BLaER1 treated with 17β-estradiol and CSF1 and Interleukin-3, amounts not matched to agents 10 nM and 100 nM (cell line): ENCODE data around the gene PIK3R4.

Source experiments
- H3K27ac ChIP-seq, 11 experiments: shearing (Covaris generic); formaldehyde crosslinking; 2 replicates each; pipeline ENCODE4 v1.8.1; 2022
- H3K27me3 ChIP-seq, 11 experiments: shearing (Covaris generic); formaldehyde crosslinking; 2 replicates each; pipeline ENCODE4 v1.8.1; 2022
- H3K36me3 ChIP-seq, 11 experiments: shearing (Covaris generic); formaldehyde crosslinking; 2 replicates each; pipeline ENCODE4 v1.8.1; 2022
- H3K4me1 ChIP-seq, 10 experiments: shearing (Covaris generic); formaldehyde crosslinking; 2 replicates each; pipeline ENCODE4 v1.8.1; 2022
- H3K4me2 ChIP-seq, 11 experiments: shearing (Covaris generic); formaldehyde crosslinking; 2 replicates each; pipeline ENCODE4 v1.8.1; 2022
- H3K4me3 ChIP-seq, 10 experiments: shearing (Covaris generic); formaldehyde crosslinking; 2 replicates each; pipeline ENCODE4 v1.8.1; 2022
- H3K9ac ChIP-seq, 11 experiments: shearing (Covaris generic); formaldehyde crosslinking; 2 replicates each; pipeline ENCODE4 v1.8.1; 2022
- H3K9me3 ChIP-seq, 11 experiments: shearing (Covaris generic); formaldehyde crosslinking; replicated peaks in 1 of 11; 2 replicates each; pipeline ENCODE4 v1.8.1; 2022
- H4K20me1 ChIP-seq, 11 experiments: shearing (Covaris generic); formaldehyde crosslinking; 2 replicates each; pipeline ENCODE4 v1.8.1; 2022
- Cebpa-rat ChIP-seq, 11 experiments: shearing (Covaris generic); IDR thresholded peaks; 2 replicates each; pipeline ENCODE4 v1.8.1; 2022

Gene PIK3R4

DNA sequence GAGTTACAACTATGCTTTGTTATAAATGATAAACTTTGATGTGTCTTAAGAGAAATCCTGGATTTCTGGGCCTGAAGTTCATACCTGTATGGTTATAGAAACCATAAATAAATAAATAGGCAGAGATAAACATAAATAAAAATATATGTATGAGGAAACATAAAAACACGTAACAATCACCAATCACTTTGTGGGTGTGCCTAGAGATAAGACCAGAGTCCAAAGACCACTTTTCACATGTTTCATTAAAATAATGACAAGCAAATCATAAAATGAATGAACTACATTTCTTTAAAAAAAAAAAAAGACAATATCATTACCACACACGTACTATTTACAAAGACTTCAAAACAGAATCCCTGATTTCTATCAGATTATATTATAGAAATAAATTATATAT lies 14.1 kb downstream of the PIK3R4 start:
- no peak overlapping the region for H3K4me3 ChIP-seq
- TF ChIP-seq Cebpa-rat (IDR thresholded peaks at IDR 0.05): no peak
- H3K27me3 ChIP-seq: no peaks in the 10 kb centered on the region
- no peak overlapping the region for H3K4me2 ChIP-seq
- H3K27ac ChIP-seq: no peak overlapping the region
- peaks cover 33 to 97% (median 67%) of the 10 kb centered on the region in 11 experiments for H3K36me3 ChIP-seq
- no peak overlapping the region for H3K9ac ChIP-seq
- H3K9me3 ChIP-seq: no peaks in the 10 kb centered on the region
- H4K20me1 ChIP-seq: peaks cover 0 to 24% (median 5%) of the 10 kb centered on the region in 11 experiments; a peak in 8 of 22 replicates
- no peaks in the 10 kb centered on the region for H3K4me1 ChIP-seq

DNA sequence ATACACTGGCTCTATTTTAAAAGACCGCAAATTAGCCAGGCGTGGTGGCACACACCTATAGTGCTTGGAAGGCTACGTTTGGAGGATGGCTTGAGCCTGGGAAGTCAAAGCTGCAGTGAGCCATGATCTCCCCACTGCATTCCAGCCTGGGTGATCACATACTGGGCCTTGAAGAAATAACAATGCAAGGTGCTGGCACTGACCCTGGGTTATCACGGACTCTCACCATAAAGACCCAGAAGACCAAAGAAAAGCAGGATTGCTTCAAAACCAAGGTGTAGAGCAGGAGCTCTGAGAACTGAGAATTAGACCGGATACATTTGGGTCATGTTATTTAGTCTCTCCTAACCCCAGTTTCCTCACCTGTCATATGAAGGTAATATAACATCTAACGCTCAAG lies 14.8 kb downstream of the PIK3R4 start:
- no peak overlapping the region for H3K27ac ChIP-seq
- H3K27me3 ChIP-seq: no peaks in the 10 kb centered on the region
- no peak overlapping the region for H3K4me2 ChIP-seq
- peaks cover 0 to 18% (median 0%) of the 10 kb centered on the region in 11 experiments; a peak in 6 of 22 replicates for H4K20me1 ChIP-seq
- peaks cover 26 to 90% (median 66%) of the 10 kb centered on the region in 11 experiments for H3K36me3 ChIP-seq
- no peak overlapping the region for H3K4me3 ChIP-seq
- no peak overlapping the region for H3K9ac ChIP-seq
- H3K9me3 ChIP-seq: no peaks in the 10 kb centered on the region
- H3K4me1 ChIP-seq: no peaks in the 10 kb centered on the region
- TF ChIP-seq Cebpa-rat (IDR thresholded peaks at IDR 0.05): no peak

DNA sequence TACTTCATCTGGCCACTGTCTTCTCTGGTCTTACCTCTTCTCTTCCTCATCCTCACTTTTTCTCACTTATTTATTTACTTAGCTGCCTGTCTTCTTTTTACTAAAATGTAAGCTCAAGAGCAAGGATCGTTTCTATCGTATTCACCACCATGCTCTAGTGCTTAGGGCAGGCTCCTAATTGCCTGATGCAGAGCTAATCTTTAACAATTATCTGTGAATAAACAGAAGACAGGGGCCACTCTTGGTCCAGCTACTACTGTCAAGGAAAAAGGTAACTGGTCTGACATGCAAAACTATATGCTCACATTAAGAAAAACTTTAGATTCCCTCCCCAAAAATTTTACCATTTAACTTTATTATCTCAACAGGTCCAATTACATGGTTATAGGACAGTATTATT lies 17.5 kb downstream of the PIK3R4 start:
- peaks cover 0 to 5% (median 0%) of the 10 kb centered on the region in 10 experiments; a peak in 2 of 20 replicates for H3K4me1 ChIP-seq
- no peaks in the 10 kb centered on the region for H3K9me3 ChIP-seq
- no peak overlapping the region for H3K4me3 ChIP-seq
- H3K36me3 ChIP-seq: peaks cover 22 to 65% (median 45%) of the 10 kb centered on the region in 11 experiments
- H3K4me2 ChIP-seq: no peak overlapping the region
- no peak overlapping the region for H3K9ac ChIP-seq
- H3K27me3 ChIP-seq: no peaks in the 10 kb centered on the region
- H3K27ac ChIP-seq: no peak overlapping the region
- TF ChIP-seq Cebpa-rat (IDR thresholded peaks at IDR 0.05): no peak
- H4K20me1 ChIP-seq: peaks cover 0 to 8% (median 0%) of the 10 kb centered on the region in 11 experiments; a peak in 1 of 22 replicates

DNA sequence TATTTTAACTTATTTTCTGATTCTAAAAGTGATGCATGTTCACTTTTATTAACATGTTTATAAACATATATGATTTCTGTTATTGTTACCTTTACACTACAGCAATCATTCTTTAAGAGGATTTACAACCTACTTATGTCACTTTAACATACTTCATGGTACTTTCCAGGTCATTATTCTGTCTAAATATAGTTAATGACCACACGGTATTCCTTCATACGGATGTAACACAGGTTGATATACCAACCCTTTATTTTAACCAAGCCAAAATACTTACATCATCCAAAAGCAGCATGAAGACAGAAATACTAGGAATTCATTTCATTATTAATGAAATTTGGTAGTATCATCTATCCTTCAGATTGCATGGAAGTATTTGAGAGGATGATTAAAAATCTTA lies 18.6 kb downstream of the PIK3R4 start:
- H3K27ac ChIP-seq: no peak overlapping the region
- TF ChIP-seq Cebpa-rat (IDR thresholded peaks at IDR 0.05): no peak
- H3K9ac ChIP-seq: no peak overlapping the region
- H3K27me3 ChIP-seq: no peaks in the 10 kb centered on the region
- H3K9me3 ChIP-seq: no peaks in the 10 kb centered on the region
- H3K4me3 ChIP-seq: no peak overlapping the region
- peaks cover 19 to 65% (median 41%) of the 10 kb centered on the region in 11 experiments for H3K36me3 ChIP-seq
- peaks cover 0 to 8% (median 0%) of the 10 kb centered on the region in 11 experiments; a peak in 1 of 22 replicates for H4K20me1 ChIP-seq
- no peak overlapping the region for H3K4me2 ChIP-seq
- peaks cover 0 to 5% (median 0%) of the 10 kb centered on the region in 10 experiments; a peak in 2 of 20 replicates for H3K4me1 ChIP-seq

DNA sequence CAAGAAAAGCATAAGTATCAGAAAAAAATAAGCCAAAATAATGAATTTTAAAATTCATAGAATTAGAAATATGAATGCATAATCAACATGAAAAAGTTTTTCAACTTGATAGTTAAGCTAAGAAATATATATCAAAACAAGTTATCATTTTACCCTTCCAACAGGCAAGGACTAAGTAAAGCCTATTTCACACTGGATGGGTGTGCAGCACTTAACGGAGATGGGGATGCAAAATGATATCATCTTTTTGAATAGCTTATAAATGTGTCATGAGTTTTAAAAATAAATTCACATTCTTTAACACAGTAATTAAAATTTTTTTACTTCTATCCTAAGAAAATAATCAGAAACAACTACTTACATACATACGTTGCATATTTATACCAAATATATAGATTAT lies 20.9 kb downstream of the PIK3R4 start:
- Histone ChIP-seq H3K4me2 (no peak overlapping the region), H3K27me3 (no peaks in the 10 kb centered on the region), H3K4me1 (peaks cover 0 to 5% (median 0%) of the 10 kb centered on the region in 10 experiments; a peak in 2 of 20 replicates), H3K27ac (no peak overlapping the region), H3K9me3 (no peaks in the 10 kb centered on the region), H4K20me1 (peaks cover 0 to 2% (median 0%) of the 10 kb centered on the region in 11 experiments; a peak in 1 of 22 replicates), H3K36me3 (peaks cover 15 to 65% (median 38%) of the 10 kb centered on the region in 11 experiments), H3K9ac (no peak overlapping the region), H3K4me3 (no peak overlapping the region)
- TF ChIP-seq Cebpa-rat (IDR thresholded peaks at IDR 0.05): no peak

DNA sequence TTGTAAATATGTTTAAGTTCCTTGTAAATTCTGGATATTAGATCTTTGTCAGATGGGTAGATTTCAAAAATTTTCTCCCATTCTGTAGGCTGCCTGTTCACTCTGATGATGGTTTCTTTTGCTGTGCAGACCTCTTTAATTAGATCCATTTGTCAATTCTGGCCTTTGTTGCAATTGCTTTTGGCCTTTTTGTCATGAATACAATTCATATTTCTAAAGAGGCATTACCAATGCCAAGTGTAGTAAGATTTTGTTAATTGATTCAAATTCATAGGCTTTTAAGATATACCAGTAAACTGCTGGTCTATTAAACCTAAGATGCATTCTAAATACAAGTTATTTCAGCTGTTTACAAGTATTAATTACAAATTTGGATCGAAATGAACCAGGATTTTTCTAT lies 31.0 kb downstream of the PIK3R4 start:
- no peak overlapping the region for H3K4me2 ChIP-seq
- no peak for TF ChIP-seq Cebpa-rat (IDR thresholded peaks at IDR 0.05)

DNA sequence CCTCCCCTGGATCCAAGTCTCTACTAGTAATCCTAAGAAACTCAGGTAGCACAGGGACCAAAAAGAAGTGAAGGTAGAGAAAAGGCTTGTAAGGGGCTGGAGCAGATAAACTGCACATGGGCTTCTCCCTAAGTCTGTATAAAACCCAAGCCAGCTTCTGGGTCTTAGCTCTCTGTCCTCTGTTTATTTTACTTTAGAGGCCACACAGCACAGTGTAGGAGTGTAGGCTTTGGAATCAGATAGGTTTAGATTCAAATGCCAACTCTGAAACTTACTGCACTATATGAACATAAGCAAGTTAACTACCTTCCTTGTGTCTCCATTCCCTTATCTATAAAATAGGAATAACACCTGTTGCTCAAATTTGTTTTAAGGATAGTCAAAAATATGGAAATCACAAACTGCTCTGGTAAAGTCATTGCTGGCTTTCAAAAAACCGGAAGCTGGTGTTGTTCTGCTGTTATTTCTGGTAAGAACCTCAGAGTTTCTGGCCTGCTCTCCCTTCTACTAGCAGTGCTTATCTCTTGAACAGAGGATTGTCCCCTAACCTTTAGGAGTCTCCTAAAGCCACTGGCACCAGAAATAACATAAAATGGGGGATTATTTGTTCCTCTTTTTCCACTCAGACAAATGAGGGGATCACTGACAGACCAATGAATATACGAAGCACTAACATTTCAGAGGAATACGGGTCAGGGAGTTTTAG lies 33.8 kb downstream of the PIK3R4 start:
- Histone ChIP-seq H3K9me3 (no peaks in the 10 kb centered on the region), H3K27ac (no peak overlapping the region), H3K4me3 (no peak overlapping the region), H3K4me1 (peaks cover 0 to 5% (median 0%) of the 10 kb centered on the region in 10 experiments; a peak in 2 of 20 replicates), H4K20me1 (no peaks in the 10 kb centered on the region; a peak in 1 of 22 replicates), H3K4me2 (no peak overlapping the region), H3K36me3 (peaks cover 43 to 87% (median 70%) of the 10 kb centered on the region in 11 experiments), H3K27me3 (no peaks in the 10 kb centered on the region), H3K9ac (no peak overlapping the region)
- TF ChIP-seq Cebpa-rat (IDR thresholded peaks at IDR 0.05): no peak

More for the DNA sequence above, 31.0 kb downstream of the PIK3R4 start:
- H3K9me3 ChIP-seq: no peaks in the 10 kb centered on the region
- H3K4me3 ChIP-seq: no peak overlapping the region
- H3K27ac ChIP-seq: no peak overlapping the region
- H3K27me3 ChIP-seq: no peaks in the 10 kb centered on the region
- peaks cover 49 to 94% (median 81%) of the 10 kb centered on the region in 11 experiments for H3K36me3 ChIP-seq
- H3K4me1 ChIP-seq: no peaks in the 10 kb centered on the region
- H3K9ac ChIP-seq: no peak overlapping the region
- no peaks in the 10 kb centered on the region; a peak in 1 of 22 replicates for H4K20me1 ChIP-seq

DNA sequence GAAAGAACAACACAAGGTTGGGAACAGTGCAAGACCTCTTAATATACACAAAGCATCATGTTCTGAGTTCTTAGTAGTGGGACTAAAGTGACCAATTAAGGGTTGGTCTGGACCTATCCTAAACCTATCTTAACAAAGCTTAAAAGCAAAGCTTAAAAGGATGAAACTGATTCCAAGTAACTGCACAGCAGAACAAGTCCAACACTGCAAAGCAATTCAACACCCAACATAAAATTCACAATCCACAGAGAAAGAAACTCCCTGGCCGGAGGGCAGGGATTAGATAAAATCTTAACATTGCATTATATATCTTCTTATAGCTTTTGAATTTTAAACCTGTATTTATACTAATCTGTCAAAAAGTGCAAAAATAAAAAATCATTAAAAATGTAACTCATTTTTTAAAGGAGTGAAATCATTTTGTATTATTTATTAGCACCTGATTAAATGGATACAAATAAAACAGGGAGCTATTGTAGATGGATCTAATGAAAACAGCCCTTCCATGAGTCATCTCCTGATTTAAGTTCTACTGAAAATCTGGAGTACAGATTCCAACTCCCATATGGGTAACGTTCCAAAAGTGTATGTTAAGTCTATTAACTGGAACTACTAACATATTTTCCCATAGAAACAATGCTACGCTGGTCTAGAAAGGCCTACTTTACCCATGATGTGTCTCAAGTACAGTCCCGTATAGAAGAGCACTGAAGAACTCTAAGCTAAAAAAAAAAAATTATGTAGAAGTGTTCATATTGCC lies 34.9 kb downstream of the PIK3R4 start:
- H3K36me3 ChIP-seq: peaks cover 44 to 87% (median 70%) of the 10 kb centered on the region in 11 experiments
- H3K4me1 ChIP-seq: peaks cover 0 to 8% (median 0%) of the 10 kb centered on the region in 10 experiments; a peak in 2 of 20 replicates
- no peak for TF ChIP-seq Cebpa-rat (IDR thresholded peaks at IDR 0.05)
- no peak overlapping the region for H3K9ac ChIP-seq
- H4K20me1 ChIP-seq: no peaks in the 10 kb centered on the region; a peak in 1 of 22 replicates
- no peaks in the 10 kb centered on the region for H3K27me3 ChIP-seq
- H3K4me2 ChIP-seq: no peak overlapping the region
- H3K9me3 ChIP-seq: no peaks in the 10 kb centered on the region
- H3K27ac ChIP-seq: no peak overlapping the region
- H3K4me3 ChIP-seq: no peak overlapping the region

DNA sequence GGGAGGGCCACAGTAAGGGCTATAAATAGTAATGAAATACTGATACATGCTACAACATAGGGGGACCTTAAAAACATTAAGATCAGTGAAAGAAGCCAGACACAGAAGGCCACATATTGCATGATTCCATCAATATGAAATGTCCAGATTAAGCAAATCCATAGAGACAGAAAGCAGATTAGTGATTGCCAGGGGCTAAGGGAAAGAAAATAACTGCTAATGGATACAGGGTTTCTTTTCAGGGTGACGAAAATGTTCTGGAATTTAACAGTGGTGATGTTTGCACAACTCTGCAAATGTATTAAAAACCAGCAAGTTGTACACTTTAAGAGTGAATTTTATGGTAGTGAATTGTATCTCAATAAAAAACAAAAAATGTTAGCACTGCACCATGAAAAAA lies 37.0 kb downstream of the PIK3R4 start:
- no peaks in the 10 kb centered on the region for H3K27me3 ChIP-seq
- no peak overlapping the region for H3K9ac ChIP-seq
- peaks cover 0 to 8% (median 0%) of the 10 kb centered on the region in 10 experiments; a peak in 2 of 20 replicates for H3K4me1 ChIP-seq
- no peak for TF ChIP-seq Cebpa-rat (IDR thresholded peaks at IDR 0.05)
- no peaks in the 10 kb centered on the region for H3K9me3 ChIP-seq
- H3K27ac ChIP-seq: no peak overlapping the region
- peaks cover 38 to 87% (median 64%) of the 10 kb centered on the region in 11 experiments for H3K36me3 ChIP-seq
- no peak overlapping the region for H3K4me3 ChIP-seq
- no peak overlapping the region for H3K4me2 ChIP-seq
- no peaks in the 10 kb centered on the region; a peak in 1 of 22 replicates for H4K20me1 ChIP-seq
